Endodermal cell (in vitro differentiated cells): ENCODE data around the gene HMOX1. TPM values are rescaled to one million over a fixed set of nuclear protein-coding genes. Genes with fewer than 3 reads are reported as not detected.

ENCODE experiments used
- DNase-seq: peaks from one replicate; pipeline ENCODE4 v3.0.0-alpha.2; 2017
- H3K27ac ChIP-seq: 2 replicates; pipeline ENCODE4 v1.5.1; 2013; ENCODE audit warnings: mild to moderate bottlenecking, low read depth, low read length, moderate library complexity
- H3K27me3 ChIP-seq: 2 replicates; pipeline ENCODE4 v1.6.1; 2013; ENCODE audit warnings: mild to moderate bottlenecking, low read length, moderate library complexity; ENCODE audit not compliant: insufficient read depth, control insufficient read depth, poor library complexity, severe bottlenecking
- H3K36me3 ChIP-seq: 2 replicates; pipeline ENCODE4 v1.7.0; 2013; ENCODE audit warnings: mild to moderate bottlenecking, low read length, moderate library complexity; ENCODE audit not compliant: control insufficient read depth, insufficient read depth
- H3K4me1 ChIP-seq: one replicate; pipeline ENCODE4 v1.7.0; 2013; ENCODE audit warnings: low read length; ENCODE audit not compliant: control insufficient read depth, insufficient read depth
- H3K4me3 ChIP-seq: 2 replicates; pipeline ENCODE4 v1.5.1; 2013; ENCODE audit warnings: mild to moderate bottlenecking, low read length, moderate library complexity
- H3K9ac ChIP-seq: 2 replicates; pipeline ENCODE4 v1.6.1; 2013; ENCODE audit warnings: mild to moderate bottlenecking, low read length, moderate library complexity; ENCODE audit not compliant: poor library complexity, severe bottlenecking; ENCODE audit errors: extremely low read depth
- H3K9me3 ChIP-seq: 2 replicates; pipeline ENCODE4 v1.6.1; 2013; ENCODE audit warnings: mild to moderate bottlenecking, low read length, moderate library complexity; ENCODE audit not compliant: control insufficient read depth
- H3K27ac Mint-ChIP-seq: 2 replicates; pipeline ENCODE4 v1.8.0; 2020; ENCODE audit warnings: mixed read lengths
- H3K27me3 Mint-ChIP-seq: 2 replicates; pipeline ENCODE4 v1.8.0; 2021; ENCODE audit warnings: mild to moderate bottlenecking, mixed read lengths; ENCODE audit not compliant: insufficient read depth
- H3K36me3 Mint-ChIP-seq: 2 replicates; pipeline ENCODE4 v1.8.0; 2020; ENCODE audit warnings: low read depth, mixed read lengths
- H3K4me1 Mint-ChIP-seq: 2 replicates; pipeline ENCODE4 v1.8.0; 2020; ENCODE audit warnings: mixed read lengths
- H3K4me3 Mint-ChIP-seq: 2 replicates; pipeline ENCODE4 v1.8.0; 2020; ENCODE audit warnings: mild to moderate bottlenecking, moderate library complexity, mixed read lengths
- H3K9me3 Mint-ChIP-seq: 2 replicates; pipeline ENCODE4 v1.8.0; 2020; ENCODE audit warnings: mild to moderate bottlenecking, mixed read lengths
- WGBS, 2 experiments: methylation state at CpG; one replicate each; pipeline versions ENCODE4 v1.1.5 to v1.1.7; 2013; ENCODE audit warnings: missing lambda C conversion rate in 2 of 2, mixed read lengths in 1 of 2; ENCODE audit not compliant: insufficient coverage in 1 of 2, insufficient read length in 1 of 2; 5-methylcytosine and 5-hydroxymethylcytosine counted together
- total RNA-seq, 2 donors: library from RNA; stranded (reverse); fragmentation: NEBNext Ultra II Directional in 1 of 2; extraction: Animal tissue kit (Norgen Biotek cat#: 25700) in 1 of 2; gene quantifications; 2 replicates in 1 of 2; 3 replicates in 1 of 2; pipeline ENCODE4 v1.2.1, GENCODE V29; 2021
- TF ChIP-seq, protein P1 (sequence below): fragments of 200-600 bp; sonication (generic); conservative IDR thresholded peaks from 2 replicates; pipeline ENCODE4 v1.5.0; 2021; ENCODE audit warnings: antibody characterized with exemption, mild to moderate bottlenecking

The HMOX1 gene
- total RNA-seq, 2 donors from 2014 or later: 11.4 to 21.6 TPM

DNA sequence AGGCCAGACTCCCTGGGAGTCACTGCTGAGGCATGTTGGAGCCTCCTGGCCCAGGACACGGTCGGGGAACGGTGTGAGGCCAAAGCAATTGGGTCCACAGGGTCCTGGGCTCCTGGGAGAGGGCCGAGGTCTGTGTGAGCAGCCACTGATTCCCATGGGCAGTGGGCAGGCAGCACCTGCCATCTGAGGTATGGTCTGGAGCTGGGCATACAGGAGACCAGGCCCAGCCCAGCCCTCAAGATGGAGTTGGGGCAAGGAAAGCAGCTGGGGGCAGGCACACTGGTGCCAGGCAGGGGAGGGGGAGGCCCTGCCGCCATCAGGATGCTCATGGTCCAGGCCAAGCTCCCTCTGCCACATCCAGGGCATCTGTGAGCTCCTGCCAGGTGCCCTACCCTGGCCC lies 32.2 kb upstream of the HMOX1 start:
- no peaks in the 10 kb centered on the region for H3K4me1 ChIP-seq
- WGBS, 2 experiments: 90 to 93% methylated on average over 2 to 5 of the region's 5 CpGs
- H3K4me1 Mint-ChIP-seq: peaks cover 11% of the 10 kb centered on the region
- no peak overlapping the region for H3K27ac Mint-ChIP-seq
- peaks cover 7% of the 10 kb centered on the region for H3K27me3 Mint-ChIP-seq
- H3K9ac ChIP-seq: no peak overlapping the region
- H3K4me3 Mint-ChIP-seq: no peak overlapping the region
- DNase-seq: no peak
- H3K27ac ChIP-seq: no peak overlapping the region
- peaks cover 2% of the 10 kb centered on the region for H3K36me3 ChIP-seq
- H3K27me3 ChIP-seq: no peaks in the 10 kb centered on the region
- H3K9me3 ChIP-seq: no peaks in the 10 kb centered on the region
- peaks cover 1% of the 10 kb centered on the region for H3K36me3 Mint-ChIP-seq
- no peak overlapping the region for H3K4me3 ChIP-seq
- TF ChIP-seq, protein P1, sequence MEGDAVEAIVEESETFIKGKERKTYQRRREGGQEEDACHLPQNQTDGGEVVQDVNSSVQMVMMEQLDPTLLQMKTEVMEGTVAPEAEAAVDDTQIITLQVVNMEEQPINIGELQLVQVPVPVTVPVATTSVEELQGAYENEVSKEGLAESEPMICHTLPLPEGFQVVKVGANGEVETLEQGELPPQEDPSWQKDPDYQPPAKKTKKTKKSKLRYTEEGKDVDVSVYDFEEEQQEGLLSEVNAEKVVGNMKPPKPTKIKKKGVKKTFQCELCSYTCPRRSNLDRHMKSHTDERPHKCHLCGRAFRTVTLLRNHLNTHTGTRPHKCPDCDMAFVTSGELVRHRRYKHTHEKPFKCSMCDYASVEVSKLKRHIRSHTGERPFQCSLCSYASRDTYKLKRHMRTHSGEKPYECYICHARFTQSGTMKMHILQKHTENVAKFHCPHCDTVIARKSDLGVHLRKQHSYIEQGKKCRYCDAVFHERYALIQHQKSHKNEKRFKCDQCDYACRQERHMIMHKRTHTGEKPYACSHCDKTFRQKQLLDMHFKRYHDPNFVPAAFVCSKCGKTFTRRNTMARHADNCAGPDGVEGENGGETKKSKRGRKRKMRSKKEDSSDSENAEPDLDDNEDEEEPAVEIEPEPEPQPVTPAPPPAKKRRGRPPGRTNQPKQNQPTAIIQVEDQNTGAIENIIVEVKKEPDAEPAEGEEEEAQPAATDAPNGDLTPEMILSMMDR: no peak
- no peaks in the 10 kb centered on the region for H3K9me3 Mint-ChIP-seq

DNA sequence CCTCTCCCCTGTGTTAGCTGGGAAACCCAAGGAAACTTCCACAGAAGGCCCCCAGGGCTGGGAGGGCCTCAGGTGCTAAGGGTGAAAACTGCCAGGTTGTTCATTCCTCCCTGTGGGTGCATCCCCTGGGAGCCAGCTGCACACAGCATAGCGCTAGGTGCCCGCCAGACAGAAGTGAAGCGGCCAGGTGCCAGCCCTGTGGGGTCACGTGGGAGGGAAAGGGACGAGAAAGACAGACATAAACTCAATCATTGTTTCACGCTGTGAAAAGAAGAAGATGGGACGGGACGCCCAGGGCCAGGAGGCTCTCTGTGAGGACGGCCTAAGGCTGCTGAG lies 31.6 kb upstream of the HMOX1 start:
- Mint-ChIP-seq H3K9me3 (no peaks in the 10 kb centered on the region), H3K27me3 (peaks cover 7% of the 10 kb centered on the region), H3K4me1 (peaks cover 11% of the 10 kb centered on the region), H3K4me3 (no peak overlapping the region), H3K36me3 (peaks cover 1% of the 10 kb centered on the region), H3K27ac (no peak overlapping the region)
- no peaks in the 10 kb centered on the region for H3K36me3 ChIP-seq
- H3K4me1 ChIP-seq: no peaks in the 10 kb centered on the region
- no peaks in the 10 kb centered on the region for H3K27me3 ChIP-seq
- H3K27ac ChIP-seq: no peak overlapping the region
- H3K9me3 ChIP-seq: no peaks in the 10 kb centered on the region
- no peak for DNase-seq
- TF ChIP-seq, protein P1: no peak
- H3K9ac ChIP-seq: no peak overlapping the region
- WGBS, 2 experiments: 92% methylated on average over 5 to 9 of the region's 9 CpGs
- no peak overlapping the region for H3K4me3 ChIP-seq

DNA sequence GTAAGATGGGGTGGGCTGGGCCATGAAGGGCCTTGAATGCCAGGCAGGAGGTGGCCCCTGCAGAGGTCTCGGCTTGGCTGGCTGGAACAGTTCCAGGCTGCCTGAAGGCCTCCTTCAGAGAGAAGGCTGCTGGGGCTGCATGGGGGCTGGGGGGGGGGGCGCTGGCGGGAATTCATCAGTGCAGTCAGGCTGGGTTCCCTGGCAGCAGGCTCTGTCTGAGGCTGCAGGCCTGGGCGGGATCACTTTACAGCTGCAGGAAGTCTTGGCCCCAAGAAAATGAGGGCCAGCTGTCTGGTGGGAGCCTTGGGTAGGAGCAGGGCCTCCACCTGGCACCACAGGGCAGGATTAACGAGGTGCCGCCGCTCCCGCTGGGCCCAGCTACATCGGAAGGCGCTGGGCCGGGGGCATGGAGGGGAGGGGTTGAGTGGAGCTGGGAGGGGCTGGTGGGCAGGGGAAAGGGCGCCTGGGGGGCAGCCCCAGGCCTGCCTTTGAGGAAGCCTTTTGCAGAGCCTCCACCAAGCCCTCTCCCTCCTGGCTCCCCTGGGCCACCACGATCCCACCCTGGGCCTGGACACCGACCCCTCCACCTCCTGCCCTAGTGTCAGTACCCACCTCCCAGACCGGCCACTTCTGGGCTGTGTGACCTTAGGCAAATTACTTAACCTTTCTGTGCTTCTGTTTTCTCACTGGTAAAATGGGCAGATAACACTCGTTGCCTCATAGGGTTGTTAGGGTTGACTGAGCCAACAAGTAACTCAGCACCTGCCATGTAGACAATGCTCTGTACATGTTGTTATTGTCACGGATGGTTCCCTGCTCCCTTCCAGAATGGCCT lies 31.0 kb upstream of the HMOX1 start:
- Histone ChIP-seq H3K36me3 (no peaks in the 10 kb centered on the region), H3K9me3 (no peaks in the 10 kb centered on the region), H3K27me3 (no peaks in the 10 kb centered on the region), H3K4me1 (no peaks in the 10 kb centered on the region), H3K9ac (no peak overlapping the region), H3K4me3 (no peak overlapping the region), H3K27ac (no peak overlapping the region)
- Mint-ChIP-seq H3K9me3 (no peaks in the 10 kb centered on the region), H3K36me3 (no peaks in the 10 kb centered on the region), H3K27ac (no peak overlapping the region), H3K4me1 (peaks cover 11% of the 10 kb centered on the region), H3K27me3 (peaks cover 7% of the 10 kb centered on the region), H3K4me3 (no peak overlapping the region)
- DNase-seq: peak; percentile 60
- WGBS, 2 experiments: 80 to 82% methylated on average over 6 to 17 of the region's 17 CpGs
- TF ChIP-seq, protein P1: no peak
